NT2/D1 (cell line): ENCODE results near the gene CALD1.

ENCODE experiments used
- YY1 ChIP-seq: IDR thresholded peaks from 2 replicates; pipeline ENCODE4 v1.6.1; 2011; ENCODE audit not compliant: insufficient read length, insufficient read depth
- ZNF274 ChIP-seq: IDR thresholded peaks from 2 replicates; pipeline ENCODE4 v1.6.1; 2011; ENCODE audit warnings: mild to moderate bottlenecking, low read depth, low read length

GRCh38 chr7:134742688-134743350 lies 36.6 kb upstream of the CALD1 start:
- TF ChIP-seq YY1 (no peak), ZNF274 (no peak)
